Endothelial cell of umbilical vein (primary cell): ENCODE results near the gene LMBR1L. TPM values are rescaled to one million over a fixed set of nuclear protein-coding genes. Genes with fewer than 3 reads are reported as not detected.

ENCODE experiments used
- BruUV-seq: library from RNA; stranded (reverse); fragments of 400-500 nt; replicated peaks from 2 replicates; lab custom pipeline; 2021; lab: Mats Ljungman, UMichigan
- CTCF ChIA-PET: fragments of 300-600, 350-600 bp; sonication (Branson Sonifier 250); formaldehyde crosslinking; loops from one replicate; lab custom pipeline; 2021; ENCODE audit warnings: antibody characterized with exemption, inconsistent platforms; lab: Charles Lee
- POLR2A ChIA-PET: fragments of 300-600, 350-600 bp; sonication (Branson Sonifier 250); formaldehyde crosslinking; loops from one replicate; lab custom pipeline; 2021; ENCODE audit warnings: antibody characterized with exemption, inconsistent platforms; lab: Charles Lee
- DNase-seq: peaks from one replicate; pipeline ENCODE4 v3.0.0-alpha.2; 2011; ENCODE audit warnings: low read depth, low spot score
- FAIRE-seq: peaks from 2 replicates; lab custom pipeline; 2011; peaks lifted over from hg19 to GRCh38; lab: Jason Lieb, UNC
- H2AFZ ChIP-seq: 2 replicates; pipeline ENCODE4 v1.6.0; 2012; ENCODE audit warnings: low read depth, low read length, control low read depth, inconsistent platforms
- H3K27ac ChIP-seq: 2 replicates; pipeline ENCODE4 v1.5.1; 2011; ENCODE audit warnings: low read depth, mild to moderate bottlenecking, control low read depth, low read length, moderate library complexity; ENCODE audit not compliant: insufficient read depth
- H3K27me3 ChIP-seq, 2 experiments: 2 replicates each; pipeline versions ENCODE4 v1.6.0 to v1.6.1; 2011; ENCODE audit warnings: low read length in 2 of 2, mixed read lengths in 1 of 2; ENCODE audit not compliant: control insufficient read depth in 2 of 2, insufficient read depth in 2 of 2
- H3K36me3 ChIP-seq, 2 experiments: 2 replicates in 1 of 2; 3 replicates in 1 of 2; pipeline ENCODE4 v1.5.1; 2011; ENCODE audit warnings: low read length in 2 of 2, mild to moderate bottlenecking in 1 of 2, moderate library complexity in 1 of 2; ENCODE audit not compliant: control insufficient read depth in 2 of 2, insufficient read depth in 2 of 2; ENCODE audit errors: extremely low read depth in 1 of 2
- H3K4me1 ChIP-seq: 3 replicates; pipeline ENCODE4 v1.5.1; 2011; ENCODE audit warnings: mild to moderate bottlenecking, low read length; ENCODE audit not compliant: control insufficient read depth, insufficient read depth; ENCODE audit errors: extremely low read depth
- H3K4me2 ChIP-seq: 2 replicates; pipeline ENCODE4 v1.6.1; 2011; ENCODE audit warnings: low read length, control low read depth, mixed read lengths; ENCODE audit not compliant: insufficient read depth
- H3K4me3 ChIP-seq, 3 experiments: fragments of 200-600 bp in 1 of 3; sonication (generic), shearing (Covaris generic) in 1 of 3; replicated peaks in 1 of 3; 2 replicates each; pipeline ENCODE4 v1.5.1; 2011 to 2016; ENCODE audit warnings: control low read depth in 3 of 3, low read length in 3 of 3, mild to moderate bottlenecking in 2 of 3, inconsistent platforms in 1 of 3, low read depth in 1 of 3, moderate library complexity in 1 of 3; ENCODE audit not compliant: insufficient read depth in 1 of 3
- H3K79me2 ChIP-seq: 2 replicates; pipeline ENCODE4 v1.6.0; 2012; ENCODE audit warnings: low read length, inconsistent platforms; ENCODE audit not compliant: control insufficient read depth, insufficient read depth
- H3K9ac ChIP-seq: replicated peaks from 2 replicates; pipeline ENCODE3; 2011; ENCODE audit warnings: low read length, control low read depth; ENCODE audit not compliant: insufficient read depth; ENCODE audit errors: extremely low read depth
- H3K9me1 ChIP-seq: replicated peaks from 3 replicates; pipeline ENCODE4 v1.6.0; 2011; ENCODE audit warnings: mild to moderate bottlenecking, low read length; ENCODE audit not compliant: control insufficient read depth, insufficient read depth; ENCODE audit errors: extremely low read depth
- H3K9me3 ChIP-seq: replicated peaks from 2 replicates; pipeline ENCODE4 v1.5.1; 2012; ENCODE audit warnings: low read length, inconsistent platforms; ENCODE audit not compliant: control insufficient read depth, insufficient read depth
- H4K20me1 ChIP-seq: replicated peaks from 2 replicates; pipeline ENCODE3; 2011; ENCODE audit warnings: mild to moderate bottlenecking, low read length; ENCODE audit not compliant: control insufficient read depth, insufficient read depth; ENCODE audit errors: extremely low read depth
- CTCF ChIP-seq, 2 donors: IDR thresholded peaks; 1 replicate in 1 of 2; 2 replicates in 1 of 2; pipeline ENCODE4 v1.5.1; 2011; ENCODE audit warnings: low read length in 2 of 2, mild to moderate bottlenecking in 2 of 2, moderate library complexity in 2 of 2, control low read depth in 1 of 2, inconsistent platforms in 1 of 2, low read depth in 1 of 2; ENCODE audit not compliant: insufficient read depth in 1 of 2; ENCODE audit errors: extremely low read depth in 1 of 2
- FOS ChIP-seq: IDR thresholded peaks from 2 replicates; pipeline ENCODE4 v1.6.1; 2011; ENCODE audit warnings: mild to moderate bottlenecking, low read length, moderate library complexity, borderline replicate concordance; ENCODE audit not compliant: insufficient read depth
- GATA2 ChIP-seq: IDR thresholded peaks from 2 replicates; pipeline ENCODE4 v1.7.0; 2011; ENCODE audit warnings: low read depth, mild to moderate bottlenecking, moderate library complexity, mixed read lengths, low read length; ENCODE audit not compliant: insufficient read length, insufficient read depth
- MAX ChIP-seq: IDR thresholded peaks from 2 replicates; pipeline ENCODE4 v1.6.1; 2011; ENCODE audit not compliant: insufficient read depth, insufficient read length
- POLR2A ChIP-seq: IDR thresholded peaks from 2 replicates; pipeline ENCODE4 v1.6.1; 2012; ENCODE audit warnings: low read depth, mild to moderate bottlenecking, control low read depth, low read length
- POLR2AphosphoS5 ChIP-seq: IDR thresholded peaks from 2 replicates; pipeline ENCODE4 v1.6.1; 2012; ENCODE audit warnings: low read depth, mild to moderate bottlenecking, control low read depth, low read length, moderate library complexity; ENCODE audit not compliant: insufficient read depth
- dilution Hi-C: fragments of 300-500 bp; cut with MboI; formaldehyde crosslinking; loops from one replicate; pipeline ENCODE4 v1.15.0; 2019; ENCODE audit warnings: low sequenced_read_pairs; ENCODE audit not compliant: extremely low pct_ligation_motif_present
- intact Hi-C: fragments of 100-400 bp; cut with micrococcal nuclease; formaldehyde crosslinking; loops from one replicate; pipeline ENCODE4 v1.10.0; 2022
- polyA plus RNA-seq, 4 experiments: library from polyadenylated mRNA; depleted of rRNA in 3 of 4; stranded (reverse) in 3 of 4; unstranded in 1 of 4; fragments of >200 nt; gene quantifications; 2 replicates each; pipeline versions ENCODE4 v1.2.1 to v1.2.3, GENCODE V29; 2011 to 2012; ENCODE audit warnings: missing spikeins in 1 of 4
- total RNA-seq: library from RNA; stranded (reverse); gene quantifications from 2 replicates; pipeline ENCODE4 v1.2.3, GENCODE V29; 2021

LMBR1L gene
- total and polyA plus RNA-seq, 2 donors (not counting 3 experiments of a cell fraction or from before 2014, with no cell fraction given) = 78.3 to 106 TPM

DNA sequence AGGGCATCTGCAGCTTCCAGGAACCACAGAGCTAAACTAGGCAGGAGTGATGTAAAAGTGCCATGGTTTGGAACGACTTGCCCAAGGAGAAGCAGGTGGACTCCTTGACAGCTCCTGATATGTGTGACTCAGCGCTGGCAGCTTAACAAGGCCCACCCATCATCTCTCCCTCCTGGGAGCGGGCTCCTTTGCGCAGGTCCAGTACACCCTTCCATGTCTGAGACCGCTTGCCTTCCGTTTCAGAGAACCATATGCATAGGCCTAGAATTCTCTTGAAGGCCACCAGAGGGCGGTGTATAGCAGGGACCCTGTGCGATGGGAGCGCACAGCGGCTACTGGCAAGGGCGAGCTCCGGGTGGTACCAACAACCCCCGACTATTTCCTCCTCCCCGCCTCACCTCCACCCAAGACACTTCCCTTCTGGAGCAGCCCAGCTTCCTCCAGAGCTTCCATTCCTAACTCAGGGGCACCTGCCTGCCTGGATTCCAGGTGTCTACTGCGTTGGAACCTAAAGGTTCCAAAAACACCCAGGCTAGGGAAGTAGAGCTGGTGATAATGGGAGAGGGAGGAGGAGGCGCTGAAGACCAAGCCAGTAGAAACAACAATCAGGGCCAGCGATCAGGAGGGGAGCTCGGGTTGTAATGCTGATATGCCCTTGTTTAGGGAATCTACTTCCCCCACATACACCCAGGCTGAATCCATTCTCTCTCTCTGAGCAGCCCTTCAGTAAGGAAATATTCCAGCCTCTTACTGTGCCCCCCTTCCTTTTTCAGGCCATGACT lies 22.3 kb downstream of the LMBR1L start:
- dilution Hi-C loops (no loop called here), intact Hi-C loops (loop anchor here (1.0 to 2.0 kb wide), 4 partner anchors 10 to 147 kb away; partner anchors contain the start of gene TUBA1B)
- ChIA-PET POLR2A (interaction anchor here (0.6 to 1.5 kb wide), 8 partner anchors 10 to 100 kb away, joined by 3 to 12 read pairs (median 4); partner anchors contain the start of genes RHEBL1 and TUBA1B), CTCF (interaction anchor here (0.6 to 6.5 kb wide), 29 partner anchors 9 to 259 kb away, joined by 3 to 248 read pairs (median 7); partner anchors contain the start of genes LMBR1L, RHEBL1, TUBA1A and TUBA1B)
- TF ChIP-seq POLR2AphosphoS5 (peak; percentile 38), POLR2A (no peak), CTCF (IDR thresholded peaks at IDR 0.05; ENCODE audit: extremely low read depth in 1 of 2, insufficient read depth in 1 of 2, low read depth in 1 of 2, low read length in 2 of 2) (peak; percentile 90 to 95), FOS (peak; percentile 31), GATA2 (no peak), MAX (no peak)
- H3K4me2 ChIP-seq = peak overlapping the region; percentile 18
- no peak overlapping the region for H3K27ac ChIP-seq
- FAIRE-seq = peak; percentile 99
- H3K9me3 ChIP-seq = no peaks in the 10 kb centered on the region
- no TSS peak for BruUV-seq
- H3K9ac ChIP-seq = no peak overlapping the region
- H3K9me1 ChIP-seq = no peaks in the 10 kb centered on the region
- peak overlapping the region; percentile 64 for H2AFZ ChIP-seq
- H3K4me1 ChIP-seq = peaks cover 39% of the 10 kb centered on the region
- H3K36me3 ChIP-seq = no peaks in the 10 kb centered on the region
- H4K20me1 ChIP-seq = no peaks in the 10 kb centered on the region
- H3K27me3 ChIP-seq = no peaks in the 10 kb centered on the region
- H3K79me2 ChIP-seq = no peaks in the 10 kb centered on the region
- H3K4me3 ChIP-seq = no peak overlapping the region
- peak; percentile 91 for DNase-seq
